ENCODE results near the gene ETNK1. TPM values are rescaled to one million over a fixed set of nuclear protein-coding genes. Genes with fewer than 3 reads are reported as not detected.
"Not testable (repeated sequence)": the region's sequence is repeated elsewhere in the genome, so short reads cannot be mapped to it uniquely, and the experiment has no call there.

Gene ETNK1
- total and polyA plus RNA-seq, 2 donors, result 10.3 to 84.3 TPM

DNA sequence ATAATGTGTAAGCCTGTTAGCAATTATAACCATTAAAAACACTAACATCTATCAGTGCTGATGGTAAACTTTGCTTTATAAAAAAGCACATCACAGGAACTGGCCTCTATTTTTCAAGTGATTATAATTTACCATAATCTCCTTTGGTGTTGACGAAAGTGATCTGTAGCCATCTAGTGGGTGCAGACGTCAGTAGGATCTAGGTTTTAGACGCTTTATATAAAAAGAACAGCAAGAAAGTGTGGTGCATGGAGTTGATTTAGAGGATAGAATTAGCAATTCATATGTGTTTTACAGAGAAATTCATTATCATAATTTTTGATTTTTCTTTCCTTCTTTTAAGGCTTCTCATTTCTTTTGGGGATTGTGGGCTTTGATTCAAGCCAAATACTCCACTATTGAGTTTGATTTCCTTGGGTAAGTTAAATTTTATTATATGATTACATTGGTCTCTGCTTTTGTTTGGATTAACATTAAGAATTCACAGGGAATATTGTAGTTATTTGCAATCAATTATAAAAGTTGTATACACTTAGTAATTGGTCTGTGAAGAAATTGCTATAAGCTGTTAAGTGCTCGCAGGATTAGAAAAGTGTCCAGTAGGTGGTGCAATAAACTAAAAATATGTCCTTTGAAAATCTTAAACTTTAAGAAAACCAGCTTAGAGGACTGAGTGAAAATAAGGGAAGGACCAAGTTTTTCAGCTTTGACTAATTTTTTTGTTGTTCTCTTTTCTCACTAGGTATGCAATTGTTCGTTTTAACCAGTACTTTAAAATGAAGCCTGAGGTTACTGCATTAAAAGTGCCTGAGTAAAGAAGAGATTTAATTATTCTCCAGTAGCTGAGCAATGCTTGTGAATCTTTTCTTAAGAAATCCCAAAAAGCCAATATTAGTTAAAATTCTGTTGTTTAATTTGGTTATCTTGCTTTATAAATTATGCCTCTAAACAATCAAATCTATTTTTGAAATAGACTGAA lies 59.5 kb downstream of the ETNK1 start:
- Histone ChIP-seq H3K4me1 (ENCODE audit: insufficient read depth) (no peaks in the 10 kb centered on the region), H3K36me3 (ENCODE audit: insufficient read depth) (peaks cover 1% of the 10 kb centered on the region)
- WGBS, result 58% methylated on average over 5 of the region's 5 CpGs

DNA sequence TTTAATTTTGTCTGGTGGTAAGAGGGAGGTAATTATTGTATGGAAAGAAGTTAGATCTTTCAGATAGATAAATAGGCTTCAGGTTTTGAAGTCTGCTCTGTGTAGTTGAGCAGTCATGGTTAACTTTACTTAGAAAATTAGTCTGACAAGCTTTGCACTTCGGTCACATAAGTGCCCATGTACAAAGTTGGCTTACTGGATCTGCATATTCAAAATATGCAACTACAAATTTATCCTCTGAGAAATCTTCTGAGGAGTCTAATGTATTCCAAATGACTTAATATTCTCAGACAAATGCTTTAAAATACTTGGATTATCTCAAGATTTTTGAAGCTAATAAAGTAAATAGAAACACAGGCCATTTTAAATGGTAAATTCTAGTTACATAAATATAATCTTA lies 61.2 kb downstream of the ETNK1 start:
- H3K4me1 ChIP-seq (ENCODE audit: insufficient read depth), result no peaks in the 10 kb centered on the region
- DNase-seq (ENCODE audit: extremely low spot score), result no peak
- peaks cover 1% of the 10 kb centered on the region for H3K36me3 ChIP-seq (ENCODE audit: insufficient read depth)
- no peak overlapping the region for H3K27ac ChIP-seq (ENCODE audit: low read depth)
- no peak overlapping the region for H3K4me3 ChIP-seq (ENCODE audit: low read depth, low read length)
- 91% methylated on average over 1 of the region's 1 CpG for WGBS

More for the DNA sequence above, 59.5 kb downstream of the ETNK1 start:
- H3K27ac ChIP-seq (ENCODE audit: low read depth), result no peak overlapping the region
- no peak overlapping the region for H3K4me3 ChIP-seq (ENCODE audit: low read depth, low read length)
- DNase-seq (ENCODE audit: extremely low spot score), result no peak

DNA sequence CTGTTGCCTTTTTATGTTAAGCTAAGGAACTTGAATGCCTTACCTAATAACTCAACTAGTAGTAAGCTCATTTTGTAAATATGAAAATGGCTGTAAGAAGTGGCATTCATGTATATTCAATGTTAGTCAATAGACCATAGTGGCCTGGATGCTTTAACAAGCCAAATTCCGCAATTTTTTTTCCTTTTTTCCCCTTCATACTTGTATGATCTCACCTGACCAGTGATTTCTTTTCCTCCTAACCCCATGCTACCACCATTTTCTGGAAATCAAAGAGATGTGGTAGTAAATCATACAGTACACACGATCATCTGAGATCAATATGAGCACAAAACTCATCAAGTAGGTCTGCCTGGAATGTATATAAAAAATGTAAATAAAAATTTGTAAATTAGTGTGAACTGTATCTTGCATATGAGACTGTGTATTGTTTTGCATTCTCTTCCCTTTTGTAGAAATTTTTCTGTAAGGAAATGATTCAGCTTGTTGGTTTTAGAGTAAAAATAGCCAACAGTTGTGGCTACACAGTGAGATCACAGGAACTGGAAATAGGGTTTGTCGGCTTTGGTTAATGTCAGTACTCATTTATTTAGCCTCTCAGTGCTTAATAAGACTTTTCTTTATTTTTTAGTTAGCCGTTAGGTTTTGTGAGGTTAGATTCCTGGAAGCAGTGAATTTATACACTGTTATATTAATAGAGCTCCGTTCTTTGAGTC lies 62.5 kb downstream of the ETNK1 start:
- DNase-seq (ENCODE audit: extremely low spot score), result no peak
- Histone ChIP-seq H3K4me1 (ENCODE audit: insufficient read depth) (no peaks in the 10 kb centered on the region), H3K4me3 (ENCODE audit: low read depth, low read length) (no peak overlapping the region), H3K27ac (ENCODE audit: low read depth) (no peak overlapping the region), H3K36me3 (ENCODE audit: insufficient read depth) (peaks cover 1% of the 10 kb centered on the region)
- 79% methylated on average over 5 of the region's 5 CpGs for WGBS

DNA sequence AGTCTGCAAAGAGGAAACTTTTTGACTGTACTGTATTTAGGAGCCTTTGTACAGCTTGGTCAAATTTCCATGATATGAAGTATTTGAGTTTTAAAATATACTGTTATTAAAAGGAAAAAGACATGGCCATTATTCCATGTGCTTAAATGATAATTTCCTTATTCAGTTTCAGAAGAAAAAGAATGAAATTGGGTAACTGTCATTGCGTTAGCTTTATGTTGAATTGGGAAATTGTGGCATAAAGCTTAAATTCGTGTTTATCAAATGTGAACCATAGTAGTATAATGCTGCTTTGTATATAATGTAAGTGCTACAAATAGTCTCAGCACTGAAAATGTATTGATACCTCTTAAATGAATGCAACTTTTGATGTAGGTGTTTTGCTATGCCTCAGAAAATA lies 64.9 kb downstream of the ETNK1 start:
- H3K27ac ChIP-seq (ENCODE audit: low read depth), result no peak overlapping the region
- no peaks in the 10 kb centered on the region for H3K4me1 ChIP-seq (ENCODE audit: insufficient read depth)
- DNase-seq (ENCODE audit: extremely low spot score), result no peak
- H3K4me3 ChIP-seq (ENCODE audit: low read depth, low read length), result no peak overlapping the region
- 90% methylated on average over 2 of the region's 2 CpGs for WGBS
- H3K36me3 ChIP-seq (ENCODE audit: insufficient read depth), result no peaks in the 10 kb centered on the region

DNA sequence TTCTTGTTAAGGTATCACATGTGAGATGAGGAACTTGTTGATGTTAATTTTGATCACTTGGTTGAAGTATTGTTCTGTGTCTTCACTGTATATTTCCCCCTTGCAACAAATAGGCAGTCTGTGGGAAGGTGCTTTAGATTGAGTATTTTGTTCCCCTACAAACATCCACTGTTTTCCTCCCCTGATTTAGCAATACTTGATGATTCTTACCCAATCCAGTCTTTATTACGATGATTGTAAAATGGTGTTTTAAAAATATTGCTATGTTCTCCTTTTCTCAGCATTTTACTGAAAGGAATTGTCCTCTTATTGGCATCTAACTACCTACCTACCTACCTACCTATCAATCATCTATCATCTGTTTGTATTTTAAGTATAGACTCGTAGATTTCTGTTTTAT lies 66.3 kb downstream of the ETNK1 start:
- no peak for DNase-seq (ENCODE audit: extremely low spot score)
- Histone ChIP-seq H3K4me3 (ENCODE audit: low read depth, low read length) (no peak overlapping the region), H3K4me1 (ENCODE audit: insufficient read depth) (no peaks in the 10 kb centered on the region), H3K36me3 (ENCODE audit: insufficient read depth) (no peaks in the 10 kb centered on the region), H3K27ac (ENCODE audit: low read depth) (no peak overlapping the region)
- 91% methylated on average over 2 of the region's 2 CpGs for WGBS

DNA sequence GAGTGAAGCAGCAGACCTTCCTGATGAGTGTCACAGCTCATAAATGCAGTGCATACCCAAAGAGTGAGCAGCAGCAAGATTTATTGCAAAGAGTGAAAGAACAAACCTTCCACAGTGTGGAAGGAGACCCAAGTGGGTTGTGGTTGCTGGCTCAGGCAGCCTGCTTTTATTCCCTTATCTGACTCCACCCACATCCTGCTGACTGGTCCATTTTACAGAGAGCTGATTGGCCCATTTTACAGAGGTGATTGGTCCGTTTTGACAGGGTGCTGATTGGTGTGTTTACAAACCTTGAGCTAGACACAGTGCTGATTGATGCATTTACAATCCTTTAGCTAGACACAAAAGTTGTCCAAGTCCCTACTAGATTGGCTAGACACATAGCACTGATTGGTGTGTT lies 67.5 kb downstream of the ETNK1 start:
- H3K36me3 ChIP-seq (ENCODE audit: insufficient read depth); H3K4me3 ChIP-seq (ENCODE audit: low read depth, low read length); H3K27ac ChIP-seq (ENCODE audit: low read depth); DNase-seq (ENCODE audit: extremely low spot score); H3K4me1 ChIP-seq (ENCODE audit: insufficient read depth): not testable (repeated sequence)
- 79% methylated on average over 1 of the region's 1 CpG for WGBS

DNA sequence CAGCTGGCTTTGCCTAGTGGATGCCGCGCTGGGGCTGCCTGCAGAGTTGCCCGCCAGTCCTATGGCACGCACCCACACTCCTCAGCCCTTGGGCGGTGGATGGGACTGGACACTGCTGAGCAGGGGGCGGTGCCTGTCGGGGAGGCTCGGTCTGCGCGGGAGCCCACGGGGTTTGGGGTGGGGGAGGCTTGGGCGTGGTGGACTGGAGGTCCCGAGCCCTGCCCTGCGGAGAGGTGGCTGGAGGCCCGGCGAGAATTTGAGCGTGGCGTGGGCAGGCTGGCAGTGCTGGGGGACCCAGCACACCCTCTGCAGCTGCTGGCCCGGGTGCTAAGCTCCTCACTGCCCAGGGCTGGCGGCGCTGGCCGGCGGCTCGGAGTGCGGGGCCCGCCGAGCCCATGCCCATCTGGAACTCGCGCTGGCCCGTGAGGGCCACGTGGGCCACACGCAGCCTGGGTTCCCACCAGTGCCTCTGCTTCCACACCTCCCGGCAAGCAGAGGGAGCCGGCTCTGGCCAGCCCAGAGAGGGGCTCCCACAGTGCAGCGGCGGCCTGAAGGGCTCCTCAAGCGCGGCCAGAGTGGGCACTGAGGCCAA lies 68.1 kb downstream of the ETNK1 start:
- no peak for DNase-seq (ENCODE audit: extremely low spot score)
- Histone ChIP-seq H3K27ac (ENCODE audit: low read depth) (no peak overlapping the region), H3K36me3 (ENCODE audit: insufficient read depth) (no peaks in the 10 kb centered on the region), H3K4me1 (ENCODE audit: insufficient read depth) (no peaks in the 10 kb centered on the region), H3K4me3 (ENCODE audit: low read depth, low read length) (no peak overlapping the region)
- WGBS, result 96% methylated on average over 38 of the region's 38 CpGs

DNA sequence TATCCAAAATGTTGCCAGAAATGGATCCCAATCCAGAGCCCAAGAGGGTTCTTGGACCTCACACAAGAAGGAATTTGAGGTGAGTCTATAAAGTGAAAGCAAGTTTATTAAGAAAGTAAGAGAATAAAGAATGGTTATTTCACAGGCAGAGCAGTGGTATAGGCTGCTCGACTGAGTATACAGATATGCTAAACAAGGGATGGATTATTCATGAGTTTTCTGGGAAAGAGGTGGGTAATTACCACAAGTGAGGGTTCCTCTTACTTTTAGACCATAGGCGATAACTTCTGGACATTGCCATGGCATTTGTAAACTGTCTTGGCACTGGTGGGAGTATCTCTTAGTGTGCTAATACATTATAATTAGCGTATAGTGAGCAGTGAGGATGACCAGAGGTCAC lies 73.6 kb downstream of the ETNK1 start:
- Histone ChIP-seq H3K36me3 (ENCODE audit: insufficient read depth) (no peaks in the 10 kb centered on the region), H3K27ac (ENCODE audit: low read depth) (no peak overlapping the region), H3K4me3 (ENCODE audit: low read depth, low read length) (no peak overlapping the region), H3K4me1 (ENCODE audit: insufficient read depth) (no peaks in the 10 kb centered on the region)
- no peak for DNase-seq (ENCODE audit: extremely low spot score)
- WGBS, result 91% methylated on average over 3 of the region's 3 CpGs

DNA sequence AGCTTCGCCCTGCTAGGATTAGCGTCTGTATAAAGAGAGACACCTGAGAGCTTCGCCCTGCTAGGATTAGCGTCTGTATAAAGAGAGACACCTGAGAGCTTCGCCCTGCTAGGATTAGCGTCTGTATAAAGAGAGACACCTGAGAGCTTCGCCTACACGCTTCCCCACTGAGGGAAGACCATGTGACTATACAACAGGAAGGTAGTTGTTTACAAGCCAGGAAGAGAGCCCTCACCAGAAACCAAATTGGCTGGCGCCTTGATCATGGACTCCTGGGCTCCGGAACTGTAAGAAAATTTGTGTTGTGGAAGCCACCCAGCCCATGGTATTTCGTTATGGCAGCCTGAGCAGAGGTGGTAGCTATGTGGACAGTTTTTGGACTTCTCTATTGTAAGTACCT lies 74.7 kb downstream of the ETNK1 start:
- H3K36me3 ChIP-seq (ENCODE audit: insufficient read depth); H3K27ac ChIP-seq (ENCODE audit: low read depth); DNase-seq (ENCODE audit: extremely low spot score); H3K4me1 ChIP-seq (ENCODE audit: insufficient read depth); H3K4me3 ChIP-seq (ENCODE audit: low read depth, low read length): not testable (repeated sequence)
- WGBS, result 89% methylated on average over 10 of the region's 11 CpGs

DNA sequence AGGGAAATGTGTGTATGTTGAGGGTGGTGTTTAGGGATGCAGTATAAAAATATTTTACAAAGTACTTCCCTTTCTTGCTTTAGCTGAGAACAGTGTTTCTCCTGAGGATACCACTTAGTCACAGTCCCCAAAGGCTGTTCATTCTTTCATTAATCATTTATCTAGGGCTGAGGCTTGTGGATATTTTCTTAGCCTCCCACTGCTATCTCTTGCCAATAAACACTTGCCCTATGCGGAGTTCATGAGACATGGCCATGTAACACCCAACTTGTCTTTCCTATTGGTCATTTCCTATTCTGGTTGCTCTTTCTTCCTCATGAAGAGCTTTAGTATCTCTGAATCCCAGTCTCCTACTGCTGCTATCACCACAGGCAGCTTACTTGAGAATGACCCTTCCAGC lies 75.1 kb downstream of the ETNK1 start:
- H3K36me3 ChIP-seq (ENCODE audit: insufficient read depth), result no peaks in the 10 kb centered on the region
- WGBS, result 75% methylated on average over 1 of the region's 1 CpG
- no peaks in the 10 kb centered on the region for H3K4me1 ChIP-seq (ENCODE audit: insufficient read depth)
- DNase-seq (ENCODE audit: extremely low spot score), result no peak
- H3K27ac ChIP-seq (ENCODE audit: low read depth), result no peak overlapping the region
- no peak overlapping the region for H3K4me3 ChIP-seq (ENCODE audit: low read depth, low read length)

DNA sequence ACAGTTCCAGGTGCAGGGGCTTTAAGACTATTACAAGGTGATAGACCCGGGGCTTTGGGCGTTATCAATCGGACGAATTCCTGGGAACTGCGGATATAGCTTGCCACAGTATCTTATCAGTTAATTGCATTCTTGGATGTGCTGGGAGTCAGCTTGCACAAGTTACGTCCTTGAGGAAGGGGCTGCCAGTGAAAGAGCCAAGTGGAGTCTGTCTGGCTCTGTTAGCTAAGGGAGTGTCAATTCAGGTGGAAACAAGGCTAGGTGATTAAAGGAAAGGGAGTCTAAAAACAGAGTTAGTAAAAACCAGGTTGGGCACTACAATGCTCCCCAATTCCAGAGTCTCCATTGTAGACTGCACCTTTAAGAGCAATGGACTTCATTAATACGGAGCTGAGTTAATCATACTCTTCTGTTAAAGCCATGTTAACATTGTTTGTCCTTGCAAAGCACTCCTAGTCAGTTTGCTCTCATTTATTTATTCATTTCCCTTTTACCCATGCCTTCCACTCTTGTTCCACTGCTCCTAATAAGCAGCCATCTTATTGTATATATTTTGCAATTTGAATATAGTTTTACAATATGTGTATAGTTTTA lies 76.3 kb downstream of the ETNK1 start:
- H3K36me3 ChIP-seq (ENCODE audit: insufficient read depth); H3K4me3 ChIP-seq (ENCODE audit: low read depth, low read length); H3K27ac ChIP-seq (ENCODE audit: low read depth); H3K4me1 ChIP-seq (ENCODE audit: insufficient read depth); DNase-seq (ENCODE audit: extremely low spot score): not testable (repeated sequence)
- WGBS, result 48% methylated on average over 3 of the region's 7 CpGs

DNA sequence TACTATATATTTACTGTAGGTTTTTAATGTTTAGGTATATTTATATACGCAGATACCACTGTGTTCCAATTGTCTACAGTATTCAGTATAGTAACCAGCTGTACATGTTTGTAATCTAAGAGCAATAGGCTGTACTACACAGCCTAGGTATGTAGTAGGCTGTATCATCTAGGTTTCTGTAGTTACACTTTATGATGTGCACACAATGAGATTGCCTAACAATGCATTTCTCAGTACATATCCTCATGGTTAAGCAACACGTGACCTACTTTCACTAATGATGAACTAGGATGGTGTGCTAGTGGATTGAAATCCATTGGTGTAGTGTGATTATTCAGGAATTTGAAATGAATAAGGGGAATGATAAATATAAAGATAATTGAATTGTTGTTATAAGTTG lies 77.7 kb downstream of the ETNK1 start:
- no peak for DNase-seq (ENCODE audit: extremely low spot score)
- no peaks in the 10 kb centered on the region for H3K36me3 ChIP-seq (ENCODE audit: insufficient read depth)

DNA sequence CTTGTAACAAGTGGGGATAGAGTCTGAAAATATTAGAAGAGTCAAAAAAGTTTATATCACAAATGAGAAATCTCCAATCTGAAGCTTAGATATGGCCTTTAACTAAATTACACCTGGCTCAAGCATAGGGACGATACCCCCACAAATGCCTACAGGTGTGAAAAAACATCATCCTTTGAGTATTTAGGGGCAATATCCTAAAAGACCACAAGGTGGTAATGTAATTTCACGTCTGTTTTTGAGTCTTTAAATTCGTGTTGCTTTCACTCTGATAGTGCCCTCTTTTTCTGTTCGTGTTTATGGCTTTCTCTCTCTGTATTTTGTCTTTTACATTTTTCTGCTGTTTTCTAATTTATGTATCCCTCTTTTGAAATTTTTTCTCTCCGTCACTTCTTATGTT lies 84.3 kb downstream of the ETNK1 start:
- no peak overlapping the region for H3K4me3 ChIP-seq (ENCODE audit: low read depth, low read length)
- WGBS, result 19% methylated on average over 5 of the region's 5 CpGs

More for the DNA sequence above, 77.7 kb downstream of the ETNK1 start:
- H3K4me1 ChIP-seq (ENCODE audit: insufficient read depth), result no peaks in the 10 kb centered on the region
- no peak overlapping the region for H3K4me3 ChIP-seq (ENCODE audit: low read depth, low read length)
- WGBS, result 96% methylated on average over 2 of the region's 2 CpGs
- H3K27ac ChIP-seq (ENCODE audit: low read depth), result no peak overlapping the region

More for the DNA sequence above, 84.3 kb downstream of the ETNK1 start:
- no peak for DNase-seq (ENCODE audit: extremely low spot score)
- no peaks in the 10 kb centered on the region for H3K36me3 ChIP-seq (ENCODE audit: insufficient read depth)
- no peaks in the 10 kb centered on the region for H3K4me1 ChIP-seq (ENCODE audit: insufficient read depth)
- no peak overlapping the region for H3K27ac ChIP-seq (ENCODE audit: low read depth)
